Naive thymus-derived CD4-positive, alpha-beta T cell (primary cell): ENCODE results near the gene KCNN3. TPM values are rescaled to one million over a fixed set of nuclear protein-coding genes. Genes with fewer than 3 reads are reported as not detected.
A peak's percentile ranks its signal among the peaks of the same experiment; 100 is the strongest.

Source experiments
- ATAC-seq: fragments of 150-1000 bp; cut with Tn5 transposase; 2 replicates; pipeline ENCODE4 v1.10.0; 2021; ENCODE audit warnings: mild to moderate bottlenecking, moderate library complexity
- CTCF ChIA-PET: fragments of 350-600 bp; sonication (Branson Sonifier 250); formaldehyde crosslinking; loops from one replicate; lab custom pipeline; 2021; ENCODE audit warnings: antibody characterized with exemption; lab: Charles Lee
- POLR2A ChIA-PET: fragments of 350-600 bp; sonication (Branson Sonifier 250); formaldehyde crosslinking; loops from one replicate; lab custom pipeline; 2021; ENCODE audit warnings: antibody characterized with exemption, inconsistent platforms; lab: Charles Lee
- DNase-seq, 9 donors: peaks; one replicate each; pipeline versions ENCODE4 v3.0.0 to v3.0.0-alpha.2; 2020 to 2022; ENCODE audit warnings: mixed read lengths in 1 of 9
- H3K27ac ChIP-seq: one replicate; pipeline ENCODE4 v1.7.0; 2013; ENCODE audit warnings: mild to moderate bottlenecking, low read depth, low read length, moderate library complexity
- H3K27me3 ChIP-seq, 2 donors: one replicate each; pipeline ENCODE4 v1.7.0; 2013; ENCODE audit warnings: low read length in 2 of 2, mild to moderate bottlenecking in 2 of 2, moderate library complexity in 2 of 2; ENCODE audit not compliant: control insufficient read depth in 2 of 2, insufficient read depth in 2 of 2
- H3K36me3 ChIP-seq, 3 experiments: 1 replicate in 2 of 3; 2 replicates in 1 of 3; pipeline ENCODE4 v1.7.0; 2013; ENCODE audit warnings: low read length in 3 of 3, mild to moderate bottlenecking in 3 of 3, moderate library complexity in 1 of 3; ENCODE audit not compliant: insufficient read depth in 3 of 3, control insufficient read depth in 2 of 3
- H3K4me1 ChIP-seq, 2 donors: one replicate each; pipeline ENCODE4 v1.7.0; 2013; ENCODE audit warnings: low read length in 2 of 2, mild to moderate bottlenecking in 2 of 2, moderate library complexity in 1 of 2; ENCODE audit not compliant: control insufficient read depth in 2 of 2, insufficient read depth in 2 of 2
- H3K4me3 ChIP-seq: 2 replicates; pipeline ENCODE4 v1.7.0; 2013; ENCODE audit warnings: mild to moderate bottlenecking, low read length
- H3K9me3 ChIP-seq, 3 experiments: 1 replicate in 2 of 3; 2 replicates in 1 of 3; pipeline ENCODE4 v1.7.0; 2013; ENCODE audit warnings: low read length in 3 of 3; ENCODE audit not compliant: control insufficient read depth in 2 of 3
- H3K27ac Mint-ChIP-seq, 9 donors: one replicate each; pipeline ENCODE4 v1.8.0; 2020 to 2022; ENCODE audit warnings: mixed read lengths in 9 of 9, mild to moderate bottlenecking in 8 of 9, moderate library complexity in 5 of 9, inconsistent platforms in 2 of 9
- H3K27me3 Mint-ChIP-seq, 5 donors: one replicate each; pipeline ENCODE4 v1.8.0; 2021 to 2022; ENCODE audit warnings: mixed read lengths in 5 of 5, mild to moderate bottlenecking in 1 of 5
- H3K36me3 Mint-ChIP-seq, 5 donors: one replicate each; pipeline ENCODE4 v1.8.0; 2020 to 2022; ENCODE audit warnings: mixed read lengths in 5 of 5, mild to moderate bottlenecking in 3 of 5, inconsistent platforms in 1 of 5
- H3K4me1 Mint-ChIP-seq, 7 donors: one replicate each; pipeline ENCODE4 v1.8.0; 2020 to 2022; ENCODE audit warnings: mixed read lengths in 7 of 7, mild to moderate bottlenecking in 3 of 7, inconsistent platforms in 1 of 7
- H3K4me3 Mint-ChIP-seq, 10 donors: one replicate each; pipeline ENCODE4 v1.8.0; 2020 to 2022; ENCODE audit warnings: mild to moderate bottlenecking in 10 of 10, mixed read lengths in 10 of 10, moderate library complexity in 6 of 10, inconsistent platforms in 2 of 10
- H3K9me3 Mint-ChIP-seq, 11 donors: one replicate each; pipeline ENCODE4 v1.8.0; 2020 to 2022; ENCODE audit warnings: mixed read lengths in 11 of 11, mild to moderate bottlenecking in 4 of 11, inconsistent platforms in 1 of 11, moderate library complexity in 1 of 11
- intact Hi-C, 2 donors: fragments of 100-400 bp; cut with micrococcal nuclease; formaldehyde crosslinking; loops; one replicate each; pipeline ENCODE4 v1.15.1; 2023
- polyA plus RNA-seq, 2 donors: library from polyadenylated mRNA; unstranded; fragments of 300-500 nt; fragmentation: Illumina TruSeq; gene quantifications; one replicate each; pipeline ENCODE4 v1.2.3, GENCODE V29; 2021
- total RNA-seq, 6 experiments: library from RNA in 5 of 6; stranded (reverse) in 5 of 6; gene quantifications; 1 replicate in 5 of 6; 2 replicates in 1 of 6; pipeline ENCODE4 v1.2.3 and lab custom pipeline; 2021 to 2026

Gene KCNN3
- total and polyA plus RNA-seq, 7 experiments from 2014 or later: 0.05 to 0.29 (median 0.15) TPM; not detected in 3

DNA sequence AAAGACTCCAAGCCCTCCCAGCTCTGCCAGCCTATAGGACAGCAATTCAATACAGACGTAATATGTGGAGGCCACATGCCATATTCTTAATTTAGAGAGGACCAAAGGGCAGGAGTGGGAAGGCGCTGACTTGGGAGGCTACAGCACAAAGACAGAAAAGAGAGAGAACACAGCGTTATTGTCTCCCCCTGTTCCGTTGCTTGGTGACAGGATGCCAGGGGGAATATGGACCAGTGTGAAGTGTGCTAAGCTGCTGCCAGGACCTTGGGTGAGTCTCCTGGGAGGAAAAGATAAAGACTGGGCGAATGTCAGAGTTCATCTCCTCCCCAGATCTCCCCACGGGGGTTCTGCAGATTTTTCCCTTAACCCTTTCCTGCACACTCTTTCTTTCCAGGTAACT, 160.0 kb downstream of the KCNN3 start:
- H3K9me3 ChIP-seq: no peaks in the 10 kb centered on the region
- no peaks in the 10 kb centered on the region for H3K36me3 ChIP-seq
- Mint-ChIP-seq H3K4me3 (no peak overlapping the region), H3K4me1 (peaks cover 0 to 8% (median 0%) of the 10 kb centered on the region in 7 donors), H3K27me3 (peaks cover 0 to 36% (median 0%) of the 10 kb centered on the region in 5 donors), H3K36me3 (peaks cover 0 to 1% (median 0%) of the 10 kb centered on the region in 5 donors), H3K27ac (no peak overlapping the region), H3K9me3 (no peaks in the 10 kb centered on the region)
- no peaks in the 10 kb centered on the region for H3K27me3 ChIP-seq
- H3K4me1 ChIP-seq: peaks cover 0 to 5% of the 10 kb centered on the region in 2 donors
- H3K27ac ChIP-seq: no peak overlapping the region
- ChIA-PET CTCF (no interaction called here), POLR2A (no interaction called here)
- no peak for ATAC-seq
- DNase-seq: no peak
- no peak overlapping the region for H3K4me3 ChIP-seq
- intact Hi-C loops: no loop called here

- POLR2A ChIA-PET: no interaction called here
- ATAC-seq: no peak
Observed at GRCh38 chr1:154707901-154708463, 162.1 kb downstream of the KCNN3 start.

DNA sequence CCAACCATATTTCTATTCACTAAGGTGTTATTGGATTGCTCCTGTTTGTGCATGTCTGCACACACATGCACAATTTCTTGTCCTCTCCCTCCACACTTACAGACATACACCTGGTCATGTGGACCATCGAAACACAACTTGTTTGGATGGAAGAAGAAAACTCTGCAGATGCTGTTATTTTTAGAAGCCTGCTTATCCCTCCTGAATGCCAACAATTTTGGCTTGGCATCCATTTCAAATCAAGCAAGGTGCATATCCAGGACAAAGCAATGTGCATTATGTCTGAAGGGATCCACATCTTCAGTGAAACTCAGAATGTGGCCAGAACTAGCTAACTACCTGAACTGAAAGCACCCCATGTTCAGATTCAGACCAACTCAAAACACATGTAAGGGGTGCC, 163.2 kb downstream of the KCNN3 start:
- DNase-seq (no peak), ATAC-seq (no peak)
- Mint-ChIP-seq H3K27ac (no peak overlapping the region), H3K4me3 (no peak overlapping the region), H3K4me1 (peaks cover 0 to 3% (median 0%) of the 10 kb centered on the region in 7 donors), H3K36me3 (peaks cover 0 to 1% (median 0%) of the 10 kb centered on the region in 5 donors), H3K9me3 (no peaks in the 10 kb centered on the region), H3K27me3 (peaks cover 0 to 36% (median 0%) of the 10 kb centered on the region in 5 donors)
- ChIA-PET CTCF (no interaction called here), POLR2A (no interaction called here)
- Histone ChIP-seq H3K27me3 (no peaks in the 10 kb centered on the region), H3K36me3 (no peaks in the 10 kb centered on the region), H3K4me1 (no peaks in the 10 kb centered on the region), H3K9me3 (no peaks in the 10 kb centered on the region), H3K4me3 (no peak overlapping the region), H3K27ac (no peak overlapping the region)
- intact Hi-C loops: no loop called here

More at GRCh38 chr1:154707901-154708463, 162.1 kb downstream of the KCNN3 start:
- Histone ChIP-seq H3K36me3 (no peaks in the 10 kb centered on the region), H3K4me3 (no peak overlapping the region), H3K9me3 (no peaks in the 10 kb centered on the region), H3K27ac (no peak overlapping the region), H3K27me3 (no peaks in the 10 kb centered on the region), H3K4me1 (no peaks in the 10 kb centered on the region)
- intact Hi-C loops: no loop called here
- no peak for DNase-seq
- peaks cover 0 to 42% (median 0%) of the 10 kb centered on the region in 5 donors for H3K27me3 Mint-ChIP-seq
- H3K4me3 Mint-ChIP-seq: no peak overlapping the region
- H3K9me3 Mint-ChIP-seq: no peaks in the 10 kb centered on the region
- peaks cover 0 to 8% (median 0%) of the 10 kb centered on the region in 7 donors for H3K4me1 Mint-ChIP-seq
- CTCF ChIA-PET: interaction anchor here (0.6 kb wide), 1 partner anchor 147 kb away, joined by 3 read pairs; no protein-coding TSS in a partner anchor
- peak overlapping the region in 1 of 9 donors; percentile 35 for H3K27ac Mint-ChIP-seq
- H3K36me3 Mint-ChIP-seq: peaks cover 0 to 1% (median 0%) of the 10 kb centered on the region in 5 donors

DNA sequence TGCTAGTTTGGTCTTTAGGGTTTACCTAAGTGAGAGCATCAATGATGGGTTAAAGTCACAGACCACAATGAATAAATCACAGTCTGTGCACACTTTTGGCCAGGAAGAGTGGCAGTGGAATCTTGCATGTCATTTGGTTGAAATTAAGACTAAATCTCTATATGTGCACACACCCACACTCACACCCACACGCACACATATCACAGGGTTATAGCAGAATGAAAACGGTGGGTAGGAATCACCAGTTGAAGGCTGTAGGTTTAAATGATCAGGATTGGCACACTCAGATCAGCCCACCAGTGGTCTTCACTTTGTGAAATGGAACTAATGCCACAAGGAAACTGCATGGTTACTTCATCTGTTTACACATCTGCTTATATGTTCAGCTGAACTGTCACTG, 164.5 kb downstream of the KCNN3 start:
- no peak overlapping the region for H3K27ac ChIP-seq
- ChIA-PET POLR2A (no interaction called here), CTCF (no interaction called here)
- no peaks in the 10 kb centered on the region for H3K9me3 ChIP-seq
- DNase-seq (no peak), ATAC-seq (no peak)
- Mint-ChIP-seq H3K4me3 (no peak overlapping the region), H3K27ac (no peak overlapping the region), H3K4me1 (no peaks in the 10 kb centered on the region), H3K36me3 (peaks cover 0 to 1% (median 0%) of the 10 kb centered on the region in 5 donors), H3K9me3 (no peaks in the 10 kb centered on the region), H3K27me3 (peaks cover 0 to 33% (median 0%) of the 10 kb centered on the region in 5 donors)
- intact Hi-C loops: no loop called here
- no peaks in the 10 kb centered on the region for H3K27me3 ChIP-seq
- H3K4me3 ChIP-seq: no peak overlapping the region
- H3K4me1 ChIP-seq: no peaks in the 10 kb centered on the region
- H3K36me3 ChIP-seq: no peaks in the 10 kb centered on the region

- Histone ChIP-seq H3K27me3 (no peaks in the 10 kb centered on the region), H3K27ac (no peak overlapping the region), H3K9me3 (no peaks in the 10 kb centered on the region), H3K36me3 (no peaks in the 10 kb centered on the region), H3K4me1 (no peaks in the 10 kb centered on the region), H3K4me3 (no peak overlapping the region)
- Mint-ChIP-seq H3K9me3 (no peaks in the 10 kb centered on the region), H3K27ac (no peak overlapping the region), H3K4me3 (no peak overlapping the region), H3K4me1 (peaks cover 0 to 5% (median 0%) of the 10 kb centered on the region in 7 donors), H3K27me3 (peaks cover 0 to 26% (median 0%) of the 10 kb centered on the region in 5 donors), H3K36me3 (no peaks in the 10 kb centered on the region)
- POLR2A ChIA-PET: no interaction called here
- CTCF ChIA-PET: interaction anchor here (1.2 kb wide), 1 partner anchor 178 kb away, joined by 3 read pairs; no protein-coding TSS in a partner anchor
- ATAC-seq (no peak), DNase-seq (no peak)
- intact Hi-C loops: no loop called here
Observed at GRCh38 chr1:154703170-154703569, 166.9 kb downstream of the KCNN3 start.

- Mint-ChIP-seq H3K9me3 (no peaks in the 10 kb centered on the region), H3K36me3 (no peaks in the 10 kb centered on the region), H3K4me3 (no peak overlapping the region), H3K27ac (no peak overlapping the region), H3K4me1 (peaks cover 0 to 5% (median 0%) of the 10 kb centered on the region in 7 donors), H3K27me3 (peaks cover 0 to 22% (median 3%) of the 10 kb centered on the region in 5 donors)
- Histone ChIP-seq H3K36me3 (no peaks in the 10 kb centered on the region), H3K4me3 (no peak overlapping the region), H3K9me3 (no peaks in the 10 kb centered on the region), H3K4me1 (no peaks in the 10 kb centered on the region), H3K27me3 (no peaks in the 10 kb centered on the region), H3K27ac (no peak overlapping the region)
- intact Hi-C loops: no loop called here
- POLR2A ChIA-PET: no interaction called here
- ATAC-seq (no peak), DNase-seq (no peak)
- CTCF ChIA-PET: interaction anchor here (0.6 to 1.1 kb wide), 2 partner anchors 44 to 158 kb away, joined by 3 read pairs; no protein-coding TSS in a partner anchor
Observed at GRCh38 chr1:154698320-154699096, 171.6 kb downstream of the KCNN3 start.
